Subcutaneous adipose tissue (tissue), 4 donors: ENCODE data around the gene RIPOR3. TPM values are rescaled to one million over a fixed set of nuclear protein-coding genes. Genes with fewer than 3 reads are reported as not detected.

Experiments used
- small RNA-seq: library from RNA; depleted of rRNA; stranded (forward); fragments of <200 nt; gene quantifications from one replicate; pipeline ENCODE3, GENCODE V24; 2016
- total RNA-seq, 4 donors: library from RNA; depleted of rRNA; stranded (reverse); fragments of >200 nt; gene quantifications; one replicate each; pipeline ENCODE4 v1.1.0, GENCODE V29; 2016
- TF ChIP-seq, protein P1 (sequence below): fragments of 450-650 bp; IDR thresholded peaks from one replicate; pipeline ENCODE4 v1.5.1; 2016; ENCODE audit warnings: low read depth, mild to moderate bottlenecking, control low read depth, antibody characterized with exemption, moderate library complexity

RIPOR3 gene
- total RNA-seq, 4 donors from 2014 or later, result 8.8 to 63.0 (median 37.3) TPM

DNA sequence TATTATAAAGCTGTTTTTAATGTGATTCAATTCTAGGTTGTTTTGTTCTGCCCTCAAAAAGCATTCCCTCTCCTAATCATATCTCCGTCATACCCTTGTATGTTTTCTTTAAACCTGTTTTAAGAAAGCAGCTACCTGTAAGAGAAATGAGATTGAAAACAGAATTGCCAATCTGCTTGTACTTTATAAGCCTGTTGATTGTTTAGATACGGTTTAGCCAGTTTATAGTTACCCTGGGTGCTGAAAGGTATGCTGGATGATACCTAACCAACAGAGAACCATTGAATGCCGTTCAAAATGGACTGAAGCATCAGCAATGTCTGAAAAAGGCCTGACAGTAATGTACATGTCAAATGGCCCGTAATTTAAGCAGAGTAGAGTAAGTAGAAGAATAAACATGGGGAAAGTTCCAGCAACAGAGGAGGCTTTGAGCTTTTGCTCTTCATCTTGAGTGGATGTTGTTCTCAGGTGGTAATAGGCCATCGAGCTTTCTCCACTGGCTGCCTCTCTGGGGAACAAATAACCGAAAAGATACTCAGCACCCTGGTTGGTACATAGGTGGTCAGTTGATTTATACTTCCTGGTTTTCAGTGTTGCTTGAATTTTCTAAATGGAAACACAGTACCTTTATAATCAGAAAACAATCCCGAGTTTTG is 153.7 kb downstream of the RIPOR3 start:
- TF ChIP-seq, protein P1, sequence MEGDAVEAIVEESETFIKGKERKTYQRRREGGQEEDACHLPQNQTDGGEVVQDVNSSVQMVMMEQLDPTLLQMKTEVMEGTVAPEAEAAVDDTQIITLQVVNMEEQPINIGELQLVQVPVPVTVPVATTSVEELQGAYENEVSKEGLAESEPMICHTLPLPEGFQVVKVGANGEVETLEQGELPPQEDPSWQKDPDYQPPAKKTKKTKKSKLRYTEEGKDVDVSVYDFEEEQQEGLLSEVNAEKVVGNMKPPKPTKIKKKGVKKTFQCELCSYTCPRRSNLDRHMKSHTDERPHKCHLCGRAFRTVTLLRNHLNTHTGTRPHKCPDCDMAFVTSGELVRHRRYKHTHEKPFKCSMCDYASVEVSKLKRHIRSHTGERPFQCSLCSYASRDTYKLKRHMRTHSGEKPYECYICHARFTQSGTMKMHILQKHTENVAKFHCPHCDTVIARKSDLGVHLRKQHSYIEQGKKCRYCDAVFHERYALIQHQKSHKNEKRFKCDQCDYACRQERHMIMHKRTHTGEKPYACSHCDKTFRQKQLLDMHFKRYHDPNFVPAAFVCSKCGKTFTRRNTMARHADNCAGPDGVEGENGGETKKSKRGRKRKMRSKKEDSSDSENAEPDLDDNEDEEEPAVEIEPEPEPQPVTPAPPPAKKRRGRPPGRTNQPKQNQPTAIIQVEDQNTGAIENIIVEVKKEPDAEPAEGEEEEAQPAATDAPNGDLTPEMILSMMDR, result no peak

DNA sequence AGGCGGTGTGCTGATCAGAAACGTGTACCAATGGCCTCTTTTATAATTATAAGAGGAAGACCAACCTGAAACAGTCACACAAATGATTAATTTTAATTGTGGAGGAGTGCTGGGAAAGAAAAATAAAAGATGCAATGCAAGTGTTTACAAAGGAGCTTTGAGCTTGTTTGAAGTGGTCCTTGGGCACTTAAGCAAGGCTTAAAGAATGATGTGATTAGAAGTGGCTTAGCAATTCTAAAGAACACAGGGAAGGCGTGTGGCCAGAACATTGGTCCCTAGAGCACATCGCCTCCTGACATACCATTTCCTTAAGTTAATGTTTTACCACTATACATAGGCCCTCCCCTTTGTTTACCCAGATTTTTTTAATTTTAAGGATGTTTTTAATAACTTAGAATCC is 155.0 kb downstream of the RIPOR3 start:
- TF ChIP-seq, protein P1, result no peak

Small RNAs within 50 kb of the gene (small RNA-seq; reads per million reads assigned to genes)
- gene MIR1302-5, result not detected
- not detected for gene MIR645
- gene RF00019, result 0.49 reads per million

Other genes with a start within 250 kb of the RIPOR3 start
- 10 to 100 TPM; 19.9 to 31.4 (median 23.2) TPM for gene PTPN1, start 181.2 kb downstream of the RIPOR3 start, total RNA-seq
- 1 to 10 TPM; 1.6 to 2.2 (median 1.9) TPM for gene PARD6B, start 40.0 kb upstream of the RIPOR3 start, total RNA-seq
- gene BCAS4, start 103.5 kb upstream of the RIPOR3 start, total RNA-seq, result 10 to 100 TPM in 1 of 4 donors, 1 to 10 TPM in 2, under 1 TPM in 1; 0.49 to 14.8 (median 4.3) TPM
- gene ADNP, start 239.9 kb upstream of the RIPOR3 start, total RNA-seq, result 10 to 100 TPM; 48.2 to 54.9 (median 52.7) TPM